SK-N-SH treated with all-trans-retinoic acid at 6 μM for 48 hours (cell line): Measurements from ENCODE around the gene SLC25A18.

Source experiments
- ARNTL ChIP-seq: fragments of 450-650 bp; formaldehyde crosslinking; IDR thresholded peaks from 2 replicates; pipeline ENCODE4 v1.5.0; 2020; ENCODE audit warnings: low read depth, mild to moderate bottlenecking, moderate library complexity, borderline replicate concordance
- CREB5 ChIP-seq: fragments of 250-450 bp; sonication (Bioruptor Pico); IDR thresholded peaks from 2 replicates; pipeline ENCODE4 v1.5.1; 2020; ENCODE audit warnings: low read depth, mild to moderate bottlenecking, moderate library complexity
- CSDC2 ChIP-seq: fragments of 250-450 bp; sonication (Bioruptor Pico); IDR thresholded peaks from 2 replicates; pipeline ENCODE4 v1.5.0; 2020; ENCODE audit warnings: mild to moderate bottlenecking, moderate library complexity
- PATZ1 ChIP-seq: fragments of 250-450 bp; sonication (Bioruptor Pico); IDR thresholded peaks from 2 replicates; pipeline ENCODE4 v1.8.0; 2020; ENCODE audit warnings: mild to moderate bottlenecking, moderate library complexity, borderline replicate concordance
- RARB ChIP-seq: fragments of 250-450 bp; sonication (Bioruptor Pico); IDR thresholded peaks from 2 replicates; pipeline ENCODE4 v1.8.0; 2021; ENCODE audit warnings: mild to moderate bottlenecking, moderate library complexity
- ZC3H10 ChIP-seq: fragments of 250-450 bp; sonication (Bioruptor Pico); IDR thresholded peaks from 2 replicates; pipeline ENCODE4 v1.5.1; 2021; ENCODE audit warnings: mild to moderate bottlenecking, moderate library complexity
- ZFP30 ChIP-seq: fragments of 450-650 bp; formaldehyde crosslinking; IDR thresholded peaks from 2 replicates; pipeline ENCODE4 v1.5.0; 2022; ENCODE audit warnings: mild to moderate bottlenecking, moderate library complexity

- TF ChIP-seq ARNTL (CRISPR knock-in tag), result no peak
- no peak for TF ChIP-seq CSDC2
- no peak for TF ChIP-seq ZFP30
- TF ChIP-seq RARB (CRISPR knock-in tag), result no peak
- no peak for TF ChIP-seq ZC3H10 (CRISPR knock-in tag)
- TF ChIP-seq CREB5 (CRISPR knock-in tag), result no peak
- TF ChIP-seq PATZ1 (CRISPR knock-in tag), result no peak
Observed at GRCh38 chr22:17598318-17598717, 35.0 kb downstream of the SLC25A18 start.
